ENCODE measurements around the gene IDS. TPM values are rescaled to one million over a fixed set of nuclear protein-coding genes. Genes with fewer than 3 reads are reported as not detected.

The IDS gene
- total and polyA plus RNA-seq, 5 donors from 2014 or later: 116 to 287 (median 139) TPM

- peaks cover 0 to 8% (median 3%) of the 10 kb centered on the region in 7 donors for H3K9me3 Mint-ChIP-seq
- peaks cover 0 to 3% of the 10 kb centered on the region in 2 experiments for H3K9me3 ChIP-seq (ENCODE audit: control insufficient read depth in 2 of 2, low read length in 2 of 2)
- no peaks in the 10 kb centered on the region for H3K36me3 ChIP-seq (ENCODE audit: control insufficient read depth, insufficient read depth, low read length)
- H3K36me3 Mint-ChIP-seq: no peaks in the 10 kb centered on the region
- H3K4me3 ChIP-seq (ENCODE audit: low read depth, low read length): no peak overlapping the region
- H3K27ac Mint-ChIP-seq: no peak overlapping the region
- no peaks in the 10 kb centered on the region for H3K27me3 Mint-ChIP-seq
- H3K27ac ChIP-seq (ENCODE audit: insufficient read depth, low read length, poor library complexity, severe bottlenecking): no peak overlapping the region
- H3K27me3 ChIP-seq (ENCODE audit: control insufficient read depth, insufficient read depth, low read length): no peaks in the 10 kb centered on the region
- no peak overlapping the region for H3K4me3 Mint-ChIP-seq
- ATAC-seq (ENCODE audit: low read depth in 2 of 2) (no peak), DNase-seq (no peak)
- no peaks in the 10 kb centered on the region for H3K4me1 Mint-ChIP-seq
- H3K4me1 ChIP-seq (ENCODE audit: control insufficient read depth, insufficient read depth, low read length, poor library complexity, severe bottlenecking): no peaks in the 10 kb centered on the region
These were observed 50.9 kb downstream of the IDS start for GRCh38 chrX:149453906-149454822.

- Histone ChIP-seq H3K27ac (ENCODE audit: insufficient read depth, low read length, poor library complexity, severe bottlenecking) (no peak overlapping the region), H3K27me3 (ENCODE audit: control insufficient read depth, insufficient read depth, low read length) (no peaks in the 10 kb centered on the region), H3K4me3 (ENCODE audit: low read depth, low read length) (no peak overlapping the region), H3K36me3 (ENCODE audit: control insufficient read depth, insufficient read depth, low read length) (no peaks in the 10 kb centered on the region), H3K4me1 (ENCODE audit: control insufficient read depth, insufficient read depth, low read length, poor library complexity, severe bottlenecking) (no peaks in the 10 kb centered on the region), H3K9me3 (ENCODE audit: control insufficient read depth in 2 of 2, low read length in 2 of 2) (peaks cover 0 to 3% of the 10 kb centered on the region in 2 experiments)
- no peak overlapping the region for H3K4me3 Mint-ChIP-seq
- no peaks in the 10 kb centered on the region for H3K27me3 Mint-ChIP-seq
- no peaks in the 10 kb centered on the region for H3K4me1 Mint-ChIP-seq
- H3K27ac Mint-ChIP-seq: no peak overlapping the region
- ATAC-seq (ENCODE audit: low read depth in 2 of 2) (no peak), DNase-seq (no peak)
- H3K36me3 Mint-ChIP-seq: no peaks in the 10 kb centered on the region
- peaks cover 0 to 9% (median 3%) of the 10 kb centered on the region in 7 donors for H3K9me3 Mint-ChIP-seq
These were observed 52.1 kb downstream of the IDS start for GRCh38 chrX:149453030-149453429.

GRCh38 chrX:149433451-149433850 lies 71.7 kb downstream of the IDS start:
- Histone ChIP-seq H3K36me3 (ENCODE audit: control insufficient read depth, insufficient read depth, low read length) (no peaks in the 10 kb centered on the region), H3K4me1 (ENCODE audit: control insufficient read depth, insufficient read depth, low read length, poor library complexity, severe bottlenecking) (no peaks in the 10 kb centered on the region), H3K27ac (ENCODE audit: insufficient read depth, low read length, poor library complexity, severe bottlenecking) (no peak overlapping the region), H3K4me3 (ENCODE audit: low read depth, low read length) (no peak overlapping the region), H3K9me3 (ENCODE audit: control insufficient read depth in 2 of 2, low read length in 2 of 2) (no peaks in the 10 kb centered on the region), H3K27me3 (ENCODE audit: control insufficient read depth, insufficient read depth, low read length) (no peaks in the 10 kb centered on the region)
- Mint-ChIP-seq H3K27me3 (no peaks in the 10 kb centered on the region), H3K9me3 (peaks cover 0 to 4% (median 0%) of the 10 kb centered on the region in 7 donors), H3K27ac (no peak overlapping the region), H3K4me3 (no peak overlapping the region), H3K36me3 (no peaks in the 10 kb centered on the region), H3K4me1 (no peaks in the 10 kb centered on the region)
- ATAC-seq (ENCODE audit: low read depth in 2 of 2) (no peak), DNase-seq (no peak)

- no peaks in the 10 kb centered on the region for H3K9me3 ChIP-seq (ENCODE audit: control insufficient read depth in 2 of 2, low read length in 2 of 2)
- H3K27ac ChIP-seq (ENCODE audit: insufficient read depth, low read length, poor library complexity, severe bottlenecking): no peak overlapping the region
- no peaks in the 10 kb centered on the region for H3K36me3 Mint-ChIP-seq
- H3K4me3 ChIP-seq (ENCODE audit: low read depth, low read length): no peak overlapping the region
- H3K9me3 Mint-ChIP-seq: peaks cover 0 to 4% (median 0%) of the 10 kb centered on the region in 7 donors
- DNase-seq (no peak), ATAC-seq (ENCODE audit: low read depth in 2 of 2) (no peak)
- no peaks in the 10 kb centered on the region for H3K27me3 ChIP-seq (ENCODE audit: control insufficient read depth, insufficient read depth, low read length)
- H3K36me3 ChIP-seq (ENCODE audit: control insufficient read depth, insufficient read depth, low read length): no peaks in the 10 kb centered on the region
- no peaks in the 10 kb centered on the region for H3K27me3 Mint-ChIP-seq
- no peaks in the 10 kb centered on the region for H3K4me1 Mint-ChIP-seq
- H3K4me1 ChIP-seq (ENCODE audit: control insufficient read depth, insufficient read depth, low read length, poor library complexity, severe bottlenecking): no peaks in the 10 kb centered on the region
- no peak overlapping the region for H3K27ac Mint-ChIP-seq
- no peak overlapping the region for H3K4me3 Mint-ChIP-seq
These were observed 72.1 kb downstream of the IDS start for GRCh38 chrX:149433051-149433450.

Other genes starting within 250 kb of the IDS start
- 81.3 TPM for gene EOLA1, start 35.7 kb upstream of the IDS start, total RNA-seq
- gene EOLA1, start 35.7 kb upstream of the IDS start, polyA plus RNA-seq: 10 to 100 TPM; 25.6 to 37.7 (median 32.3) TPM
- gene HSFX3, start 44.6 kb upstream of the IDS start, total RNA-seq: not detected
- not detected for gene HSFX3, start 44.6 kb upstream of the IDS start, polyA plus RNA-seq
- gene MAGEA9B, start 82.2 kb upstream of the IDS start, total RNA-seq: not detected
- not detected for gene MAGEA9B, start 82.2 kb upstream of the IDS start, polyA plus RNA-seq
- gene HSFX2, start 90.0 kb upstream of the IDS start, total RNA-seq: not detected
- gene HSFX2, start 90.0 kb upstream of the IDS start, polyA plus RNA-seq: not detected
- gene TMEM185A, start 126.5 kb upstream of the IDS start, total RNA-seq: 19.5 TPM
- gene TMEM185A, start 126.5 kb upstream of the IDS start, polyA plus RNA-seq: 10 to 100 TPM; 16.2 to 21.9 (median 19.9) TPM
- not detected for gene MAGEA11, start 206.8 kb upstream of the IDS start, total RNA-seq
- gene MAGEA11, start 206.8 kb upstream of the IDS start, polyA plus RNA-seq: not detected

Measured in CD4-positive, CD25-positive, alpha-beta regulatory T cell (primary cell).